OCI-LY1 (cell line): ENCODE measurements around the gene SART3.
A peak's percentile ranks its signal among the peaks of the same experiment; 100 is the strongest.

Experiments
- EZH2 ChIP-seq: fragments of 200-600 bp; sonication (generic), shearing (Covaris generic); IDR thresholded peaks from 2 replicates; pipeline ENCODE4 v1.8.0; 2017; ENCODE audit warnings: borderline replicate concordance, mixed run types, mild to moderate bottlenecking, antibody characterized with exemption, low read length, moderate library complexity, mixed read lengths
- TF ChIP-seq, protein P1 (sequence below): fragments of 200-600 bp; sonication (generic), shearing (Covaris generic); IDR thresholded peaks from 2 replicates; pipeline ENCODE4 v1.5.1; 2017; ENCODE audit warnings: mild to moderate bottlenecking, antibody characterized with exemption, low read length, moderate library complexity, mixed read lengths

DNA sequence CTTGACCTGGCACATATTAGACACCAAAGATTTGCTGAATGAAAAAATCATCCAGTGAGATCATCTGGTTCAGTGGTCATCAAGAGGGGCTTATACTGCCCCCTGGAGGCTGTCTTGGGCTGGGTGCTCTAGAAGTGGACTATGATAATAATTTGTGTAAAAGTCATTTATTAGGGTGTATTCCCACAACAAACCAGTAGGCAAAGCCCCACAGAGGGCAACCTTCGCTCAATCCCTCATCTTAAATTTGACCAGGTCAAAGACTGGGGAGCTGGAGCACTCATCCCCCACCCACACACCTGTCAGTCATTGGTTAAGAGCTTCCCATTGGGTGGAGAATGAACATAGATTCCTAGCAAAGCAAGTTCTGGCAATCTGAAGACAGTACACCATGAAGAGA lies 65.9 kb downstream of the SART3 start:
- TF ChIP-seq, protein P1, sequence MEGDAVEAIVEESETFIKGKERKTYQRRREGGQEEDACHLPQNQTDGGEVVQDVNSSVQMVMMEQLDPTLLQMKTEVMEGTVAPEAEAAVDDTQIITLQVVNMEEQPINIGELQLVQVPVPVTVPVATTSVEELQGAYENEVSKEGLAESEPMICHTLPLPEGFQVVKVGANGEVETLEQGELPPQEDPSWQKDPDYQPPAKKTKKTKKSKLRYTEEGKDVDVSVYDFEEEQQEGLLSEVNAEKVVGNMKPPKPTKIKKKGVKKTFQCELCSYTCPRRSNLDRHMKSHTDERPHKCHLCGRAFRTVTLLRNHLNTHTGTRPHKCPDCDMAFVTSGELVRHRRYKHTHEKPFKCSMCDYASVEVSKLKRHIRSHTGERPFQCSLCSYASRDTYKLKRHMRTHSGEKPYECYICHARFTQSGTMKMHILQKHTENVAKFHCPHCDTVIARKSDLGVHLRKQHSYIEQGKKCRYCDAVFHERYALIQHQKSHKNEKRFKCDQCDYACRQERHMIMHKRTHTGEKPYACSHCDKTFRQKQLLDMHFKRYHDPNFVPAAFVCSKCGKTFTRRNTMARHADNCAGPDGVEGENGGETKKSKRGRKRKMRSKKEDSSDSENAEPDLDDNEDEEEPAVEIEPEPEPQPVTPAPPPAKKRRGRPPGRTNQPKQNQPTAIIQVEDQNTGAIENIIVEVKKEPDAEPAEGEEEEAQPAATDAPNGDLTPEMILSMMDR, result peak; percentile 65
- TF ChIP-seq EZH2, result no peak
